Measurements from ENCODE around the gene KIF1B. TPM values are rescaled to one million over a fixed set of nuclear protein-coding genes. Genes with fewer than 3 reads are reported as not detected.

Gene KIF1B
- total RNA-seq, 1 experiment from 2014 or later = 28.1 TPM

GRCh38 chr1:10299151-10299550 is 88.8 kb downstream of the KIF1B start (continued):
- TF ChIP-seq FOSL1 (IDR thresholded peaks at IDR 0.05; ENCODE audit: low read depth) (no peak), TCF7L2 (IDR thresholded peaks at IDR 0.05; ENCODE audit: borderline replicate concordance, extremely low read depth, insufficient read depth, insufficient read length) (no peak), JUND (IDR thresholded peaks at IDR 0.05) (no peak), POLR2AphosphoS5 (IDR thresholded peaks at IDR 0.05; ENCODE audit: low read depth, low read length) (no peak), CTCF (IDR thresholded peaks at IDR 0.05 in 2 of 3, conservative IDR thresholded peaks at IDR 0.05 in 1 of 3; ENCODE audit: borderline replicate concordance in 1 of 3, insufficient read depth in 1 of 3, low read depth in 2 of 3, low read length in 2 of 3) (no peak), RAD21 (IDR thresholded peaks at IDR 0.05; ENCODE audit: low read depth) (no peak), ZNF274 (IDR thresholded peaks at IDR 0.05; ENCODE audit: low read depth, low read length) (no peak), ELF1 (IDR thresholded peaks at IDR 0.05; ENCODE audit: borderline replicate concordance, low read depth) (no peak), EZH2phosphoT487 (IDR thresholded peaks at IDR 0.05; ENCODE audit: borderline replicate concordance) (no peak), MAX (IDR thresholded peaks at IDR 0.05) (no peak)

- DNase-seq (ENCODE audit: low read depth, low spot score) (no peak), ATAC-seq (no peak)
- Histone ChIP-seq H3K9me2 (ENCODE audit: insufficient read depth) (no peaks in the 10 kb centered on the region), H3K27me3 (ENCODE audit: insufficient read depth, low read length) (no peaks in the 10 kb centered on the region), H4K20me1 (ENCODE audit: insufficient read depth) (no peaks in the 10 kb centered on the region), H3K79me2 (ENCODE audit: insufficient read depth, low read length) (no peaks in the 10 kb centered on the region), H3K4me3 (replicated peaks in 1 of 2; ENCODE audit: low read depth in 1 of 2, low read length in 2 of 2) (no peak overlapping the region), H3K4me2 (ENCODE audit: low read length) (no peak overlapping the region), H3K9me3 (ENCODE audit: control insufficient read depth in 1 of 2, insufficient read depth in 1 of 2, low read depth in 1 of 2, low read length in 2 of 2) (no peaks in the 10 kb centered on the region), H3K36me3 (ENCODE audit: control insufficient read depth in 1 of 2, insufficient read depth in 2 of 2, low read length in 2 of 2) (peaks cover 0 to 6% of the 10 kb centered on the region in 2 experiments; a peak in 2 of 4 replicates), H3K9ac (ENCODE audit: low read length) (no peak overlapping the region), H3K4me1 (ENCODE audit: control insufficient read depth in 1 of 2, insufficient read depth in 2 of 2, low read length in 2 of 2) (no peaks in the 10 kb centered on the region), H2AFZ (ENCODE audit: low read depth, low read length, poor library complexity, severe bottlenecking) (no peak overlapping the region), H3K27ac (ENCODE audit: low read depth, low read length) (no peak overlapping the region)
- ChIA-PET POLR2A (no interaction called here), CTCF (no interaction called here), RAD21 (ENCODE audit: low non-redundant PET in 1 of 2, low total read pairs in 2 of 2, uncharacterized antibody in 2 of 2, unreplicated experiment in 2 of 2) (no interaction called here)
- no TSS peak for BruUV-seq (replicated peaks)
- intact Hi-C loops (cut with micrococcal nuclease) = no loop called here
- TF ChIP-seq EZH2phosphoT487 (IDR thresholded peaks at IDR 0.05; ENCODE audit: borderline replicate concordance) (no peak), JUND (IDR thresholded peaks at IDR 0.05) (no peak), CEBPB (IDR thresholded peaks at IDR 0.05; ENCODE audit: low read depth) (no peak), CTCF (IDR thresholded peaks at IDR 0.05 in 2 of 3, conservative IDR thresholded peaks at IDR 0.05 in 1 of 3; ENCODE audit: borderline replicate concordance in 1 of 3, insufficient read depth in 1 of 3, low read depth in 2 of 3, low read length in 2 of 3) (no peak), TCF7L2 (IDR thresholded peaks at IDR 0.05; ENCODE audit: borderline replicate concordance, extremely low read depth, insufficient read depth, insufficient read length) (no peak), ELF1 (IDR thresholded peaks at IDR 0.05; ENCODE audit: borderline replicate concordance, low read depth) (no peak), RAD21 (IDR thresholded peaks at IDR 0.05; ENCODE audit: low read depth) (no peak), EZH2 (IDR thresholded peaks at IDR 0.05) (no peak), SRF (IDR thresholded peaks at IDR 0.05; ENCODE audit: low read depth) (no peak), MAX (IDR thresholded peaks at IDR 0.05) (no peak), ZFX (IDR thresholded peaks at IDR 0.05) (no peak), SIN3A (IDR thresholded peaks at IDR 0.05; ENCODE audit: low read depth) (no peak), EGR1 (IDR thresholded peaks at IDR 0.05; ENCODE audit: low read depth) (no peak), ATF3 (IDR thresholded peaks at IDR 0.05) (no peak), ZNF274 (IDR thresholded peaks at IDR 0.05; ENCODE audit: low read depth, low read length) (no peak), ZBTB33 (IDR thresholded peaks at IDR 0.05; ENCODE audit: extremely low read depth, insufficient replicate concordance, low read length) (no peak)
Measured at GRCh38 chr1:10302416-10302815, 92.0 kb downstream of the KIF1B start.

Measured in HCT116 (cell line).